Measurements from ENCODE around the gene PRKCH. TPM values are rescaled to one million over a fixed set of nuclear protein-coding genes. Genes with fewer than 3 reads are reported as not detected.

Gene PRKCH
- total and polyA plus RNA-seq, 9 of the 15 experiments (the other 6 are each of a cell fraction or from before 2014, with no cell fraction given), result 0.61 to 4.4 (median 4.0) TPM

DNA sequence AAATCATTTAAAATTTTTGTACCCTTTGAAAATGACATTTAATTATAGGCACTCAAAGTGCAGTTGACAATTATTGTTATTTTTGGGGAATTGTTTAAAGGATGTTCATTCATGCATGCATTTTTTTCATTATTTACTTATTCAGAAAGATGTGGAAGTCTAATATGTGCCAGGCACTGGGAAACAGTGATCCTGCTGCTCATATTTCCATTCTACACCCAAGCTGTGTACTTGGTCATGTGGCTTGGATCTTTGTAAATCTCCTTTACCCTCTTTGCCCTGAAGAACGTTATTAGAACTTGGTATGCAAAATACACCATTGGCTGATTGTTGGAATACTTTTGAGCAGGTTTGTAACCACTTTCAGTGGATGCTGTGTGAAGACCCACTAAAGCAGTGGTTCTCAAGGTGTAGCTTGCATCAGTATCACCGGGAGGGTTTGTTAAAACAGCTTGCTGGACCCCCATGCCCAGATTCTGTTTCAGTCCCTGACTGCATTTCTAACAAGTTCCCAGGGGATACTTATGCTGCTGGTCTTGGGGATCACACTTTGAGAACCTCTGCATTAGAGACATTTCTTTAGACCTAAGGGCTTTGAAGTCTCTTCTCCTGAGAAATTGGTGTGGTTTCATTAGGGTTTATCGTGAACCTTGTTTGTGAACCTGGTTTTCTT is 47.5 kb downstream of the PRKCH start (continued):
- no peak for TF ChIP-seq ZNF717 (CRISPR knock-in tag; IDR thresholded peaks at IDR 0.05)

DNA sequence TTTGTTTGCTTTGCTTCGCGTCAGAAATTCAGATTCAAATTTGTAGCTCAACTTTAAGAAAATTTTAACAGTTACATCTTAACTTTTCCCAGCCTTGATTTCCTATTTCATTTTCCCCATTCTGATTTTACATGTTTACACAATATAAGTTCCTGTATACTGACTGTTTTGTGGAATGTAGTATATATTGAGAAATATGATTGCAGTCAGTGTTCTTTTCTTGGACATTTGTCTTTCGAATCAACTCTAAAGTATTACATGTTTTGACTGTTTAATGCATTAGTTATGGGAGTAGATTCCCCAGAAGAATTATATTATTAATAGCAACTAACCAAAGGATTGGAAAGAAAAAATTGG is 48.1 kb downstream of the PRKCH start:
- H3K79me2 ChIP-seq (ENCODE audit: control insufficient read depth, insufficient read depth, low read length), result no peaks in the 10 kb centered on the region
- 88% methylated on average over 3 of the region's 3 CpGs for WGBS (ENCODE audit: insufficient coverage, low coverage, missing lambda C conversion rate)
- CTCF ChIA-PET (ENCODE audit: low intra/inter-chr PET ratio), result no interaction called here

More for the DNA sequence above, 48.1 kb downstream of the PRKCH start:
- H3K4me3 ChIP-seq, result no peak overlapping the region
- no TSS peak for BruUV-seq (replicated peaks)
- FAIRE-seq (no peak), ATAC-seq (no peak), DNase-seq (ENCODE audit: extremely low read depth in 1 of 4, low spot score in 3 of 4) (no peak)
- H3K4me1 ChIP-seq (replicated peaks in 1 of 2; ENCODE audit: control insufficient read depth in 2 of 2, insufficient read depth in 2 of 2, low read length in 2 of 2), result no peaks in the 10 kb centered on the region
- no peak overlapping the region for H3K27ac ChIP-seq (ENCODE audit: extremely low read depth, low read depth, low read length)
- no peak overlapping the region for H3K9ac ChIP-seq (ENCODE audit: insufficient read depth in 1 of 2, low read depth in 2 of 2, low read length in 2 of 2)
- intact Hi-C loops (cut with micrococcal nuclease) (no loop called here), in situ Hi-C loops (cut with MboI) (no loop called here)
- H3K9me1 ChIP-seq (ENCODE audit: control insufficient read depth, insufficient read depth, low read length), result no peaks in the 10 kb centered on the region
- H3K36me3 ChIP-seq (ENCODE audit: control insufficient read depth, insufficient read depth, low read length), result no peaks in the 10 kb centered on the region
- H3K9me3 ChIP-seq (replicated peaks; ENCODE audit: control insufficient read depth, insufficient read depth, low read depth, low read length), result no peaks in the 10 kb centered on the region
- POLR2A ChIA-PET, result no interaction called here
- no peak overlapping the region for H2AFZ ChIP-seq (ENCODE audit: low read depth, low read length)
- H3K4me2 ChIP-seq (ENCODE audit: insufficient read depth, low read length), result no peak overlapping the region
- no peaks in the 10 kb centered on the region for H4K20me1 ChIP-seq (replicated peaks; ENCODE audit: control insufficient read depth, insufficient read depth, low read length)
- H3K27me3 ChIP-seq (ENCODE audit: control insufficient read depth in 2 of 2, insufficient read depth in 2 of 2, low read length in 2 of 2), result no peaks in the 10 kb centered on the region
- TF ChIP-seq, protein P1, sequence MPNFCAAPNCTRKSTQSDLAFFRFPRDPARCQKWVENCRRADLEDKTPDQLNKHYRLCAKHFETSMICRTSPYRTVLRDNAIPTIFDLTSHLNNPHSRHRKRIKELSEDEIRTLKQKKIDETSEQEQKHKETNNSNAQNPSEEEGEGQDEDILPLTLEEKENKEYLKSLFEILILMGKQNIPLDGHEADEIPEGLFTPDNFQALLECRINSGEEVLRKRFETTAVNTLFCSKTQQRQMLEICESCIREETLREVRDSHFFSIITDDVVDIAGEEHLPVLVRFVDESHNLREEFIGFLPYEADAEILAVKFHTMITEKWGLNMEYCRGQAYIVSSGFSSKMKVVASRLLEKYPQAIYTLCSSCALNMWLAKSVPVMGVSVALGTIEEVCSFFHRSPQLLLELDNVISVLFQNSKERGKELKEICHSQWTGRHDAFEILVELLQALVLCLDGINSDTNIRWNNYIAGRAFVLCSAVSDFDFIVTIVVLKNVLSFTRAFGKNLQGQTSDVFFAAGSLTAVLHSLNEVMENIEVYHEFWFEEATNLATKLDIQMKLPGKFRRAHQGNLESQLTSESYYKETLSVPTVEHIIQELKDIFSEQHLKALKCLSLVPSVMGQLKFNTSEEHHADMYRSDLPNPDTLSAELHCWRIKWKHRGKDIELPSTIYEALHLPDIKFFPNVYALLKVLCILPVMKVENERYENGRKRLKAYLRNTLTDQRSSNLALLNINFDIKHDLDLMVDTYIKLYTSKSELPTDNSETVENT (CRISPR knock-in tag; IDR thresholded peaks at IDR 0.05), result no peak
- TF ChIP-seq RBM22 (IDR thresholded peaks at IDR 0.05; ENCODE audit: low read depth, low read length, poor library complexity, severe bottlenecking) (no peak), EZH2 (IDR thresholded peaks at IDR 0.05; ENCODE audit: borderline replicate concordance, low read depth, low read length) (no peak)
